Mesenchymal stem cell (in vitro differentiated cells and primary cell): ENCODE results near the gene PRKAR2B.
A peak's percentile ranks its signal among the peaks of the same experiment; 100 is the strongest.
"Not testable (repeated sequence)": the region's sequence is repeated elsewhere in the genome, so short reads cannot be mapped to it uniquely, and the experiment has no call there.

Experiments
- DNase-seq: peaks from one replicate; pipeline ENCODE4 v3.0.0-alpha.2; 2013
- H2AFZ ChIP-seq: one replicate; pipeline ENCODE4 v1.6.1; 2013; ENCODE audit warnings: low read depth, mild to moderate bottlenecking, control low read depth, inconsistent platforms, low read length, moderate library complexity
- H2AK5ac ChIP-seq: 2 replicates; pipeline ENCODE4 v1.6.1; 2013; ENCODE audit warnings: low read length, moderate library complexity, mild to moderate bottlenecking, inconsistent platforms; ENCODE audit not compliant: severe bottlenecking
- H2BK120ac ChIP-seq: one replicate; pipeline ENCODE4 v1.6.1; 2013; ENCODE audit warnings: low read depth, mild to moderate bottlenecking, inconsistent platforms, low read length, moderate library complexity
- H2BK12ac ChIP-seq, 2 experiments: one replicate each; pipeline ENCODE4 v1.6.1; 2013; ENCODE audit warnings: inconsistent platforms in 2 of 2, low read length in 2 of 2, mild to moderate bottlenecking in 2 of 2, moderate library complexity in 2 of 2, control low read depth in 1 of 2
- H2BK15ac ChIP-seq: one replicate; pipeline ENCODE4 v1.6.1; 2013; ENCODE audit warnings: mild to moderate bottlenecking, low read depth, inconsistent platforms; ENCODE audit not compliant: poor library complexity, severe bottlenecking
- H2BK5ac ChIP-seq: 2 replicates; pipeline ENCODE4 v1.6.1; 2013; ENCODE audit warnings: low read depth, mild to moderate bottlenecking, low read length, control low read depth, inconsistent platforms; ENCODE audit not compliant: poor library complexity, severe bottlenecking
- H3K14ac ChIP-seq, 2 experiments: one replicate each; pipeline ENCODE4 v1.6.1; 2013; ENCODE audit warnings: inconsistent platforms in 2 of 2, low read length in 2 of 2, control low read depth in 1 of 2, mild to moderate bottlenecking in 1 of 2, moderate library complexity in 1 of 2
- H3K18ac ChIP-seq, 2 experiments: one replicate each; pipeline ENCODE4 v1.6.1; 2013; ENCODE audit warnings: inconsistent platforms in 2 of 2, low read length in 2 of 2, control low read depth in 1 of 2, low read depth in 1 of 2, mild to moderate bottlenecking in 1 of 2
- H3K23ac ChIP-seq, 2 experiments: one replicate each; pipeline ENCODE4 v1.6.1; 2013; ENCODE audit warnings: inconsistent platforms in 2 of 2, low read length in 2 of 2, mild to moderate bottlenecking in 2 of 2, moderate library complexity in 2 of 2, control low read depth in 1 of 2
- H3K27ac ChIP-seq: 2 replicates; pipeline ENCODE4 v1.5.1; 2013; ENCODE audit warnings: mild to moderate bottlenecking, moderate library complexity, low read length, control low read depth, inconsistent platforms; ENCODE audit not compliant: poor library complexity, severe bottlenecking
- H3K27me3 ChIP-seq, 2 experiments: 2 replicates each; pipeline versions ENCODE4 v1.6.1 to v1.7.0; 2013; ENCODE audit warnings: low read length in 2 of 2, mild to moderate bottlenecking in 2 of 2, moderate library complexity in 2 of 2, control low read depth in 1 of 2, inconsistent platforms in 1 of 2; ENCODE audit not compliant: control insufficient read depth in 1 of 2, insufficient read depth in 1 of 2
- H3K36me3 ChIP-seq, 2 experiments: 2 replicates each; pipeline versions ENCODE4 v1.6.1 to v1.7.0; 2013; ENCODE audit warnings: low read length in 2 of 2, control low read depth in 1 of 2, inconsistent platforms in 1 of 2, low read depth in 1 of 2, mild to moderate bottlenecking in 1 of 2; ENCODE audit not compliant: insufficient read depth in 2 of 2, control insufficient read depth in 1 of 2
- H3K4ac ChIP-seq, 2 experiments: one replicate each; pipeline ENCODE4 v1.6.1; 2013; ENCODE audit warnings: inconsistent platforms in 2 of 2, low read length in 2 of 2, mild to moderate bottlenecking in 2 of 2, moderate library complexity in 2 of 2, control low read depth in 1 of 2, low read depth in 1 of 2
- H3K4me1 ChIP-seq: 2 replicates; pipeline ENCODE4 v1.6.1; 2013; ENCODE audit warnings: low read depth, low read length, control low read depth; ENCODE audit not compliant: control insufficient read depth, insufficient read depth
- H3K4me2 ChIP-seq: 2 replicates; pipeline ENCODE4 v1.6.1; 2013; ENCODE audit warnings: low read length, mild to moderate bottlenecking, inconsistent platforms; ENCODE audit not compliant: poor library complexity, severe bottlenecking
- H3K4me3 ChIP-seq, 2 experiments: 2 replicates each; pipeline versions ENCODE4 v1.5.1 to v1.7.0; 2013; ENCODE audit warnings: low read length in 2 of 2, mild to moderate bottlenecking in 2 of 2, control low read depth in 1 of 2, low read depth in 1 of 2; ENCODE audit not compliant: insufficient read depth in 1 of 2
- H3K79me1 ChIP-seq: replicated peaks from 2 replicates; pipeline ENCODE4 v1.6.1; 2013; ENCODE audit warnings: mild to moderate bottlenecking, control low read depth, low read length, inconsistent platforms; ENCODE audit not compliant: poor library complexity, severe bottlenecking
- H3K9ac ChIP-seq: 2 replicates; pipeline ENCODE4 v1.7.0; 2013; ENCODE audit warnings: mild to moderate bottlenecking, low read length, moderate library complexity
- H3K9me3 ChIP-seq: 2 replicates; pipeline ENCODE4 v1.7.0; 2013; ENCODE audit warnings: mild to moderate bottlenecking, low read length; ENCODE audit not compliant: control insufficient read depth
- H4K8ac ChIP-seq: one replicate; pipeline ENCODE4 v1.6.1; 2013; ENCODE audit warnings: inconsistent platforms, mild to moderate bottlenecking, low read length, moderate library complexity
- H4K91ac ChIP-seq: one replicate; pipeline ENCODE4 v1.6.1; 2013; ENCODE audit warnings: mild to moderate bottlenecking, low read length, inconsistent platforms
- WGBS: methylation state at CpG from one replicate; pipeline ENCODE4 v1.1.7; 2013; ENCODE audit warnings: mixed read lengths; 5-methylcytosine and 5-hydroxymethylcytosine counted together

The PRKAR2B gene

DNA sequence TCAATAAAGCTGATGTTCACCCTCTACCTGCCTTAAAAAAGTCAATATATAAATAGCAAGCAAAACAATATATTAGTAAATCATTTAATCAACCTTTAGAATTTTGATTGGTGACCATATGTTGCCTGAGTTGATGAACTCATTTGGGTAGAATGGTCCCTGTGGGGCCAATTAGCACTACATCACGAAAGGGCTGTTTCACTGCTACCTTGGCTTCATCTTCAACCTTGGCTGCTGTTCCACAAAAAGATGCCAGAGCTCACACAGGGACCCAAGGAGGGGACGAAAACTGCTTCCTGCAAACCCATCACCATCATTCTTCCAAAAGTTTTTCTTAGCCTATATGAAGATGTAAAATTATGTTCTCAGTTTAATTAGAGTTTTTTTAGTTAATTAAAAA is 88.9 kb downstream of the PRKAR2B start:
- Histone ChIP-seq H3K79me1 (no peaks in the 10 kb centered on the region), H3K18ac (no peak overlapping the region), H3K27ac (no peak overlapping the region), H4K91ac (no peak overlapping the region), H3K4ac (no peak overlapping the region), H3K9me3 (no peaks in the 10 kb centered on the region), H3K23ac (no peak overlapping the region), H3K14ac (no peak overlapping the region), H3K9ac (no peak overlapping the region), H3K4me3 (no peak overlapping the region), H2BK120ac (no peak overlapping the region), H2BK15ac (no peak overlapping the region), H2AK5ac (no peak overlapping the region), H2AFZ (no peak overlapping the region), H2BK12ac (no peak overlapping the region), H3K4me1 (no peaks in the 10 kb centered on the region), H3K36me3 (no peaks in the 10 kb centered on the region), H3K27me3 (no peaks in the 10 kb centered on the region), H2BK5ac (no peak overlapping the region), H4K8ac (no peak overlapping the region), H3K4me2 (no peak overlapping the region)
- DNase-seq: no peak
- 92% methylated on average over 1 of the region's 2 CpGs for WGBS

- Histone ChIP-seq H3K79me1 (no peaks in the 10 kb centered on the region), H2AK5ac (no peak overlapping the region), H2BK12ac (peak overlapping the region; percentile 51 to 79), H3K4me1 (no peaks in the 10 kb centered on the region), H2BK5ac (no peak overlapping the region), H4K8ac (peak overlapping the region; percentile 95), H3K27me3 (no peaks in the 10 kb centered on the region), H3K27ac (no peak overlapping the region), H3K4ac (peak overlapping the region; percentile 19 to 96), H3K23ac (no peak overlapping the region), H3K4me2 (no peak overlapping the region), H3K18ac (peak overlapping the region; percentile 64 to 95), H3K9ac (no peak overlapping the region), H3K14ac (no peak overlapping the region), H4K91ac (peak overlapping the region; percentile 25), H2AFZ (no peak overlapping the region), H3K9me3 (no peaks in the 10 kb centered on the region), H2BK120ac (no peak overlapping the region), H3K36me3 (no peaks in the 10 kb centered on the region), H3K4me3 (no peak overlapping the region), H2BK15ac (no peak overlapping the region)
- peak; percentile 80 for DNase-seq
- 82% methylated on average over 7 of the region's 7 CpGs for WGBS
Measured at GRCh38 chr7:107138696-107139420, 94.4 kb downstream of the PRKAR2B start.

GRCh38 chr7:107143875-107144274 is 99.4 kb downstream of the PRKAR2B start:
- peak overlapping the region in 1 of 2 experiments; percentile 34 for H3K18ac ChIP-seq
- not testable (repeated sequence) for H2BK120ac ChIP-seq, H4K91ac ChIP-seq, H2BK5ac ChIP-seq, H3K9ac ChIP-seq, H3K79me1 ChIP-seq, H2BK12ac ChIP-seq, H3K36me3 ChIP-seq, H2AFZ ChIP-seq, H4K8ac ChIP-seq, H3K14ac ChIP-seq, H3K23ac ChIP-seq, H2BK15ac ChIP-seq, H3K4ac ChIP-seq, H3K4me3 ChIP-seq, H3K27ac ChIP-seq, H3K27me3 ChIP-seq, DNase-seq, H2AK5ac ChIP-seq, H3K4me1 ChIP-seq, H3K9me3 ChIP-seq, H3K4me2 ChIP-seq
- WGBS: 87% methylated on average over 4 of the region's 5 CpGs

DNA sequence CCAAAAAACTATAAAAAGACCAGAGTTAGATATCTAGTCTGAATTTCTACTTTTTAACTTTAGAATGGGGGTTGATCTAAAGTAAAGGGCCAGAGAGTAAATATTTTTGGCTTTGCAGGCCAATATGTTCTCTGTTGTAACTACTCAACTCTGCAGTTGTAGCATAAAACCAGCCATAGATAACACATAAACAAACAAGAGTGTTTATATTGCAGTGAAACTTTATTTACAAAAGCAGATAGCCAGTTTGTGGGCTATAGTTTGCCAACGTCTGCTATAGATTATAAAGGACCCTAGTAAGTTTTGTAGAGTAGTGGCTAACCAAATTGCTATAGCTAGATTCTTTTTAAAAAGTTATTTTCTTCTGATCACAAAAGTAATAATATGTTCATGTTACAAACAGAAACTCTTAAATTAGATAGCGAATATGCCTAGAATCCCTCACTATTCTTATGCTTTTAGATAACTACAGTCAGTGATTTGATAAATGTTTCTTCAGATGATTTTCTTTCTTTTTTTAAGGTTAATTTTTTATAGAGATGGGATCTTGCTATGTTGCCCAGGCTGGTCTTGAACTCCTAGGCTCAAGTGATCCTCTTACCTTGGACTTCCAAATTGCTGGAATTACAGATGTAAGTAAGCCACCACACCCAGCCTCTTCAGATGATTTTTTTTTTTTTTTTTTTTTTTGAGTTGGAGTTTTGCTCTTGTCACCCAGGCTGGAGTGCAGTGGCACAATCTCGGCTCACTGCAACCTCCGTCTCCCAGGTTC is 100.7 kb downstream of the PRKAR2B start:
- Histone ChIP-seq H2AK5ac (no peak overlapping the region), H3K18ac (no peak overlapping the region), H2BK15ac (no peak overlapping the region), H3K4me3 (no peak overlapping the region), H3K27me3 (no peaks in the 10 kb centered on the region), H2AFZ (no peak overlapping the region), H3K4ac (no peak overlapping the region), H2BK5ac (no peak overlapping the region), H3K36me3 (no peaks in the 10 kb centered on the region), H3K9me3 (no peaks in the 10 kb centered on the region), H4K91ac (no peak overlapping the region), H3K4me1 (no peaks in the 10 kb centered on the region), H4K8ac (no peak overlapping the region), H3K4me2 (no peak overlapping the region), H3K27ac (no peak overlapping the region), H2BK120ac (no peak overlapping the region), H3K9ac (no peak overlapping the region), H3K23ac (no peak overlapping the region), H3K79me1 (no peaks in the 10 kb centered on the region), H2BK12ac (no peak overlapping the region), H3K14ac (no peak overlapping the region)
- 92% methylated on average over 2 of the region's 4 CpGs for WGBS
- DNase-seq: peak; percentile 68
